Measurements from ENCODE around the gene FCGR1A. TPM values are rescaled to one million over a fixed set of nuclear protein-coding genes. Genes with fewer than 3 reads are reported as not detected.
"Not testable (repeated sequence)": the region's sequence is repeated elsewhere in the genome, so short reads cannot be mapped to it uniquely, and the experiment has no call there.

Gene FCGR1A
- total RNA-seq, 1 donor from 2014 or later, result 1.4 TPM

GRCh38 chr1:149771653-149772425 is 10.7 kb upstream of the FCGR1A start:
- ATAC-seq; intact Hi-C loops (cut with DNase I); DNase-seq (ENCODE audit: missing footprints): not testable (repeated sequence)

GRCh38 chr1:149775510-149776147 is 6.9 kb upstream of the FCGR1A start:
- intact Hi-C loops (cut with DNase I); ATAC-seq; DNase-seq (ENCODE audit: missing footprints): not testable (repeated sequence)

GRCh38 chr1:149777084-149777483 is 5.4 kb upstream of the FCGR1A start:
- DNase-seq (ENCODE audit: missing footprints), result not testable (repeated sequence)

GRCh38 chr1:149778313-149778712 is 4.2 kb upstream of the FCGR1A start:
- ATAC-seq; DNase-seq (ENCODE audit: missing footprints); intact Hi-C loops (cut with DNase I): not testable (repeated sequence)

More at GRCh38 chr1:149777084-149777483, 5.4 kb upstream of the FCGR1A start:
- ATAC-seq; intact Hi-C loops (cut with DNase I): not testable (repeated sequence)

- intact Hi-C loops (cut with DNase I); DNase-seq (ENCODE audit: missing footprints); ATAC-seq: not testable (repeated sequence)
These were observed 995 bp upstream of the FCGR1A start for GRCh38 chr1:149781413-149781984.

- DNase-seq (ENCODE audit: missing footprints); ATAC-seq; intact Hi-C loops (cut with DNase I): not testable (repeated sequence)
These were observed 795 bp downstream of the FCGR1A start for GRCh38 chr1:149783289-149783688.

- intact Hi-C loops (cut with DNase I); ATAC-seq; DNase-seq (ENCODE audit: missing footprints): not testable (repeated sequence)
These were observed 1.4 kb downstream of the FCGR1A start for GRCh38 chr1:149783868-149784267.

GRCh38 chr1:149787688-149788451 is 5.4 kb downstream of the FCGR1A start:
- DNase-seq (ENCODE audit: missing footprints); intact Hi-C loops (cut with DNase I): not testable (repeated sequence)
- ATAC-seq, result peak; percentile 88

GRCh38 chr1:149792502-149792901 is 10.0 kb downstream of the FCGR1A start:
- ATAC-seq (peak; percentile 82), DNase-seq (ENCODE audit: missing footprints) (peak; percentile 82)
- intact Hi-C loops (cut with DNase I), result not testable (repeated sequence)

- DNase-seq (ENCODE audit: missing footprints), result peak; percentile 90
- peak; percentile 91 for ATAC-seq
- intact Hi-C loops (cut with DNase I), result not testable (repeated sequence)
These were observed 10.5 kb downstream of the FCGR1A start for GRCh38 chr1:149792912-149793515.

- intact Hi-C loops (cut with DNase I); DNase-seq (ENCODE audit: missing footprints): not testable (repeated sequence)
These were observed 11.4 kb downstream of the FCGR1A start for GRCh38 chr1:149793885-149794284.

GRCh38 chr1:149801628-149802027 is 19.1 kb downstream of the FCGR1A start:
- ATAC-seq; intact Hi-C loops (cut with DNase I); DNase-seq (ENCODE audit: missing footprints): not testable (repeated sequence)

More at GRCh38 chr1:149793885-149794284, 11.4 kb downstream of the FCGR1A start:
- ATAC-seq, result not testable (repeated sequence)

GRCh38 chr1:149804417-149805080 is 22.1 kb downstream of the FCGR1A start:
- intact Hi-C loops (cut with DNase I); ATAC-seq; DNase-seq (ENCODE audit: missing footprints): not testable (repeated sequence)

GRCh38 chr1:149810697-149811405 is 28.4 kb downstream of the FCGR1A start:
- ATAC-seq; DNase-seq (ENCODE audit: missing footprints); intact Hi-C loops (cut with DNase I): not testable (repeated sequence)

- intact Hi-C loops (cut with DNase I); DNase-seq (ENCODE audit: missing footprints): not testable (repeated sequence)
- peak; percentile 3 for ATAC-seq
These were observed 29.0 kb downstream of the FCGR1A start for GRCh38 chr1:149811514-149811889.

GRCh38 chr1:149811890-149812829 is 29.7 kb downstream of the FCGR1A start:
- intact Hi-C loops (cut with DNase I), result not testable (repeated sequence)
- DNase-seq (ENCODE audit: missing footprints) (peak; percentile 77), ATAC-seq (peak; percentile 96)

All from Right ventricle myocardium inferior (tissue), 1 donor.